Fibroblast of mammary gland (primary cell): ENCODE results near the gene ZNF12.

Source experiments
- DNase-seq: peaks from one replicate; pipeline ENCODE4 v3.0.0-alpha.2; 2010; ENCODE audit warnings: low read depth
- H3K4me3 ChIP-seq: 2 replicates; pipeline ENCODE4 v1.5.1; 2011; ENCODE audit warnings: low read depth, mild to moderate bottlenecking, low read length, moderate library complexity; ENCODE audit not compliant: control insufficient read depth
- CTCF ChIP-seq: conservative IDR thresholded peaks from 2 replicates; pipeline ENCODE4 v1.5.1; 2011; ENCODE audit warnings: low read depth, low read length, inconsistent platforms; ENCODE audit not compliant: control insufficient read depth, insufficient read depth

Gene ZNF12

GRCh38 chr7:6644728-6645127 is 62.0 kb downstream of the ZNF12 start:
- DNase-seq, result no peak
- no peak for TF ChIP-seq CTCF
- no peak overlapping the region for H3K4me3 ChIP-seq

- no peak for DNase-seq
- no peak for TF ChIP-seq CTCF
These were observed 62.7 kb downstream of the ZNF12 start for GRCh38 chr7:6643915-6644625.

GRCh38 chr7:6642861-6643640 is 63.7 kb downstream of the ZNF12 start:
- H3K4me3 ChIP-seq, result no peak overlapping the region
- no peak for DNase-seq

More at GRCh38 chr7:6643915-6644625, 62.7 kb downstream of the ZNF12 start:
- no peak overlapping the region for H3K4me3 ChIP-seq

GRCh38 chr7:6642239-6642839 is 64.4 kb downstream of the ZNF12 start:
- no peak for TF ChIP-seq CTCF
- no peak overlapping the region for H3K4me3 ChIP-seq
- DNase-seq, result no peak

More at GRCh38 chr7:6642861-6643640, 63.7 kb downstream of the ZNF12 start:
- no peak for TF ChIP-seq CTCF

GRCh38 chr7:6641305-6642035 is 65.3 kb downstream of the ZNF12 start:
- H3K4me3 ChIP-seq, result no peak overlapping the region
- DNase-seq, result no peak
- no peak for TF ChIP-seq CTCF

GRCh38 chr7:6640246-6640721 is 66.5 kb downstream of the ZNF12 start:
- no peak for TF ChIP-seq CTCF
- DNase-seq, result peak; percentile 93
- no peak overlapping the region for H3K4me3 ChIP-seq
